H1 (cell line): ENCODE data around the gene CNBP.

Source experiments
- CHD2 ChIP-seq: IDR thresholded peaks from 2 replicates; pipeline ENCODE4 v1.6.1; 2012; ENCODE audit warnings: low read length, improper control_type of control experiment
- CTCF ChIP-seq, 3 experiments: IDR thresholded peaks; 1 replicate in 2 of 3; 2 replicates in 1 of 3; pipeline versions ENCODE4 v1.5.1 to v1.6.1; 2011; ENCODE audit warnings: low read length in 3 of 3, mild to moderate bottlenecking in 3 of 3, inconsistent platforms in 2 of 3, low read depth in 1 of 3, moderate library complexity in 1 of 3; ENCODE audit not compliant: insufficient read depth in 1 of 3; ENCODE audit errors: control extremely low read depth in 1 of 3
- JUN ChIP-seq: IDR thresholded peaks from 2 replicates; pipeline ENCODE4 v1.6.1; 2011; ENCODE audit warnings: low read depth, mild to moderate bottlenecking, improper control_type of control experiment, low read length
- KDM1A ChIP-seq: fragments of 200-600, 300-600 bp; sonication (generic); IDR thresholded peaks from 2 replicates; pipeline ENCODE4 v1.7.1; 2016; ENCODE audit warnings: mild to moderate bottlenecking, low read length, borderline replicate concordance
- NANOG ChIP-seq: IDR thresholded peaks from 2 replicates; pipeline ENCODE4 v1.6.1; 2011; ENCODE audit warnings: low read length, low read depth, mild to moderate bottlenecking, inconsistent platforms; ENCODE audit not compliant: insufficient read depth, poor library complexity, severe bottlenecking
- POLR2A ChIP-seq, 2 experiments: IDR thresholded peaks; 1 replicate in 1 of 2; 2 replicates in 1 of 2; pipeline ENCODE4 v1.6.1; 2011; ENCODE audit warnings: low read depth in 2 of 2, low read length in 2 of 2, mild to moderate bottlenecking in 2 of 2; ENCODE audit errors: control extremely low read depth in 1 of 2
- RXRA ChIP-seq: IDR thresholded peaks from 2 replicates; pipeline ENCODE4 v1.6.1; 2011; ENCODE audit warnings: low read depth, mild to moderate bottlenecking, low read length, moderate library complexity; ENCODE audit not compliant: insufficient read depth
- SIN3A ChIP-seq, 2 experiments: IDR thresholded peaks in 1 of 2; conservative IDR thresholded peaks in 1 of 2; 2 replicates each; pipeline ENCODE4 v1.6.1; 2011 to 2012; ENCODE audit warnings: low read length in 2 of 2, improper control_type of control experiment in 1 of 2, low read depth in 1 of 2, mild to moderate bottlenecking in 1 of 2
- SIX5 ChIP-seq: IDR thresholded peaks from 2 replicates; pipeline ENCODE4 v1.6.1; 2011; ENCODE audit warnings: mild to moderate bottlenecking, low read depth, low read length
- TCF12 ChIP-seq: IDR thresholded peaks from 2 replicates; pipeline ENCODE4 v1.6.1; 2011; ENCODE audit warnings: low read depth, mild to moderate bottlenecking, low read length
- YY1 ChIP-seq: IDR thresholded peaks from 2 replicates; pipeline ENCODE4 v1.6.1; 2011; ENCODE audit warnings: low read depth, mild to moderate bottlenecking, low read length

DNA sequence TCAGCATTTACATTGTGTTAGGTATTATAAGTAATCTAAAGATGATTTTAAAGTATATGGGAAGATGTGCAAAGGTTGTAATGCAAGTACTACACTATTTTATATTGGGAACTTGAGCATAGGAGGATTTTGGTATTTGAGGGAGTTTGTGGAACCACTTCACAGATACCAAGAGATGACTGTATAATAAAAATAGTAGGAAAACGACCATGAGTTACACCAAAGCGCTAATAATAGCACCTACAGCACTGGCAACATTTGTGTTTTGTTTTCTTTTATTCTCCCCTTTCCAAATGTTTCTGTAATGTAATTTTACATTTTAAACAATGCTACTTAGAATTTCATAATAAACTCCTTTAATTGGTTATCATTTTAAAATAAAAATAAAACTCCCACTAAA lies 10.5 kb downstream of the CNBP start:
- TF ChIP-seq RXRA, result no peak
- no peak for TF ChIP-seq CTCF (IDR thresholded peaks at IDR 0.05; ENCODE audit: control extremely low read depth in 1 of 3, insufficient read depth in 1 of 3, low read depth in 1 of 3, low read length in 3 of 3)
- no peak for TF ChIP-seq CHD2
- TF ChIP-seq JUN, result no peak
- no peak for TF ChIP-seq NANOG
- TF ChIP-seq SIN3A (conservative IDR thresholded peaks at IDR 0.05 in 1 of 2, IDR thresholded peaks at IDR 0.05 in 1 of 2; ENCODE audit: low read depth in 1 of 2, low read length in 2 of 2), result no peak
- no peak for TF ChIP-seq SIX5
- no peak for TF ChIP-seq TCF12
- no peak for TF ChIP-seq POLR2A (IDR thresholded peaks at IDR 0.05; ENCODE audit: control extremely low read depth in 1 of 2, low read depth in 2 of 2, low read length in 2 of 2)
- TF ChIP-seq KDM1A, result no peak
- no peak for TF ChIP-seq YY1
